Measurements from ENCODE around the gene MYCBPAP.

Gene MYCBPAP

DNA sequence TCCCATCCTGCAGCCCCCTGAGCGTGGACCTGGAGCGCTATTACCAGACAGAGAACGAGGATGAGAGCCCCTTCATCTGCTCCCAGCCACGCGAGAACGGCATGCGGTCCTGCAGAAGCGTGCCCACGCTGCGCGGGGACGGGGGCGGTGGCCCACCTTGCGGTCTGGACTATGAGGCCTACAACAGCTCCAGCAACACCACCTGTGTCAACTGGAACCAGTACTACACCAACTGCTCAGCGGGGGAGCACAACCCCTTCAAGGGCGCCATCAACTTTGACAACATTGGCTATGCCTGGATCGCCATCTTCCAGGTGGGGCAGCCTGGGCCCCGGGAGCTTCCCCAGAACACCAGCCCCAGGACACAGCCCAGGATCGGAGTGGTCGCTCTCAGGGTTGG is 64.3 kb downstream of the MYCBPAP start:
- no peak for DNase-seq (ENCODE audit: low spot score)

DNA sequence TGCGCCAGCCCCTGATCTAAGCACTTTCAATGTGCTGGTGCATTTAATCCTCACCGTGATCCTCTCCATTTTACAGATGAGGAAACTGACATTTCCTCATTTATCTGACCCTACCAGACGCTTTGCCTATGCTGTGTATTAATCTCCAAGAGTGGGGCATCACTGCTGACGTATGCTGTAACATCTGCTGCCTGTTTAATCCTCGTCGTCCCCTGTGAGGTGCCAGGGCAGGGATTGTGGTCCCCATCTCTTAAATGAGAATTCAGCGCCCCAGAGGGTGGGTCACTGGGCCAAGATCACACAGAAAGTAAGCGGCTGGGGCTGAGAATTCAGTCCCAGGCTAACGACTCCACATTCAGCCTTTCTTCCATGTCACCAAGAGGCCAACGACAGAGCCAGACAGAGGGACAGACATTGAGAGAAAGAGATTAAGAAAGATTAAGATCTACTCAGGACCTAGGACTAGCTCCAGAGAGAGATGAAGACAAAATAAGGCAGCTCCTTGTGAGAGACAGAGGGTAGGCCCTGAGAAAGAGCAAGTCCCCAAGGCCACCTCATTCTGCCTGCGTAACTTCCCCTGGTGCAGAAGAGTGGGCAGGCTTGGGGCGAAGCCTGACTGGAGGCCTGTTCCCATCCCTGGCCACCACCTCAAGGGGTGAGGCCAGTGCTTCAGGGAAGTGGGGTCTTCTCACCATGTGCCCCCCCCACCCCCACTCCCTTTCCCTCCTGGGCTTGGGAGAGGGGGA is 65.8 kb downstream of the MYCBPAP start:
- DNase-seq (ENCODE audit: low spot score): no peak

DNA sequence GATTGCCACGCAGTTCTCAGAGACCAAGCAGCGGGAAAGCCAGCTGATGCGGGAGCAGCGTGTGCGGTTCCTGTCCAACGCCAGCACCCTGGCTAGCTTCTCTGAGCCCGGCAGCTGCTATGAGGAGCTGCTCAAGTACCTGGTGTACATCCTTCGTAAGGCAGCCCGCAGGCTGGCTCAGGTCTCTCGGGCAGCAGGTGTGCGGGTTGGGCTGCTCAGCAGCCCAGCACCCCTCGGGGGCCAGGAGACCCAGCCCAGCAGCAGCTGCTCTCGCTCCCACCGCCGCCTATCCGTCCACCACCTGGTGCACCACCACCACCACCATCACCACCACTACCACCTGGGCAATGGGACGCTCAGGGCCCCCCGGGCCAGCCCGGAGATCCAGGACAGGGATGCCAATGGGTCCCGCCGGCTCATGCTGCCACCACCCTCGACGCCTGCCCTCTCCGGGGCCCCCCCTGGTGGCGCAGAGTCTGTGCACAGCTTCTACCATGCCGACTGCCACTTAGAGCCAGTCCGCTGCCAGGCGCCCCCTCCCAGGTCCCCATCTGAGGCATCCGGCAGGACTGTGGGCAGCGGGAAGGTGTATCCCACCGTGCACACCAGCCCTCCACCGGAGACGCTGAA is 67.5 kb downstream of the MYCBPAP start:
- DNase-seq (ENCODE audit: low spot score): no peak

DNA sequence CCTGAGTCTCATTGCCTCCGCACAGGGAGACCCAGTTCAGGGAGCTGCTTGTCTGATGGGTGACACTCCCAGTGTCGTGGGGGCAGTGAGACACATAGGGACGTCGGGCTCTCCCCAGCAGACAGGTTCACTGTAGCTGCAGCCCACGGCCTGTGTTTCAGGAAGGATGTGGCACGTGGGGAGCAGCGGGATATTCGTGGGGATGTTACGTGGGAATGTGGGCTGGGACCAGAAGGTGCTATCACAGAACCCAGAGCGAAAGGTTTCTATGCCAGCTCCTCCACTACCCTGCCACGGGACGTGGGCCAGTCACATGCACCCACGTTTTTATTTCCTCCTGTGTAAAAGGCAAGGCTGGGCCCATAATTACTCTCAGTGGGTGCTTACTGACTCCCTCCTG is 68.6 kb downstream of the MYCBPAP start:
- no peak for DNase-seq (ENCODE audit: low spot score)

DNA sequence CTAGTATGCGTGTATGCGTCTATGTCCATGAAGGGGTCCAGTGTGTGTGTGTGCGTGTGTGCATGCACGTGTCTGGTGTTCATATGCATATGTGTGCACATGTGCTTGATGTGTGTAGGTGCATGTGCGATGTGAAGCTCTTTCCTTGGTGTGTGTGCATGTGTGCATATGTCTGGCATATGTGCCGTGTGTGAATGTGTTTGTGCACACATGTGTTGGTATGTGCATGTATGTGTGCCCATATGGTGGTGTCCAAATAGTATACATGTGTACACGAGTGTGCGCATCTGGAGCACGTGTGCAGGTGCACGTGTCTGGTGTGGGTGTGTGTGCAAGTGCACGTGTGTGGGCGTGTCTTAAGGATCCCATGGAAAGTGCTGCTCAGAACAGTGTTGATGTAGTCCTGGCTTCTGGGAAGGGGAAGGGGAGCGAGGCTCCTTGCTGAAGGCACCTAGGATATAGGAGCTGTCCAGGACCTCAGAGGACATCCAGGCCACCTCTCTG is 69.3 kb downstream of the MYCBPAP start:
- DNase-seq (ENCODE audit: low spot score): no peak

DNA sequence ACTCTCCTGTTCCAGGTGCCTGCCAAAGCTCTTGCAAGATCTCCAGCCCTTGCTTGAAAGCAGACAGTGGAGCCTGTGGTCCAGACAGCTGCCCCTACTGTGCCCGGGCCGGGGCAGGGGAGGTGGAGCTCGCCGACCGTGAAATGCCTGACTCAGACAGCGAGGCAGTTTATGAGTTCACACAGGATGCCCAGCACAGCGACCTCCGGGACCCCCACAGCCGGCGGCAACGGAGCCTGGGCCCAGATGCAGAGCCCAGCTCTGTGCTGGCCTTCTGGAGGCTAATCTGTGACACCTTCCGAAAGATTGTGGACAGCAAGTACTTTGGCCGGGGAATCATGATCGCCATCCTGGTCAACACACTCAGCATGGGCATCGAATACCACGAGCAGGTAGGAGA is 69.9 kb downstream of the MYCBPAP start:
- no peak for DNase-seq (ENCODE audit: low spot score)

DNA sequence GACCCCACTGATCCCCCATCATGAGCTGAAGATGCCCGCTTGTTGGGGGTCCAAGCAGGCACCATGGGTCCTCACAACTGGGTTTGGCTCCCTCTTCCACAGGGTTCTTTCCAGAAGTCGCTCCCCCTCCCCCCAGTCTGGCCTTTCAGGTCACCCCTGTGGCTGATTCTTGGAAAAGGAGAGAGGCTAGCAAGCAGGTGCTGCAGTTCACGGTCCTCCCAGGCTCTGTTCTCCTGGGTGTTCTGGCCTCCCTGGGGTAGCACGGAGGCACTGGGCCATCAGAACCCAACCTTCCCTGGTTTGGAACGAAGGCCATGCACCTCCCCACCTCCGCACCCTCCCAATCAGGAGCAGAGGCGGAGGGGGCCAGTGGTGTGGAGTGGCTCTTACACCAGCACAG is 71.2 kb downstream of the MYCBPAP start:
- no peak for DNase-seq (ENCODE audit: low spot score)

DNA sequence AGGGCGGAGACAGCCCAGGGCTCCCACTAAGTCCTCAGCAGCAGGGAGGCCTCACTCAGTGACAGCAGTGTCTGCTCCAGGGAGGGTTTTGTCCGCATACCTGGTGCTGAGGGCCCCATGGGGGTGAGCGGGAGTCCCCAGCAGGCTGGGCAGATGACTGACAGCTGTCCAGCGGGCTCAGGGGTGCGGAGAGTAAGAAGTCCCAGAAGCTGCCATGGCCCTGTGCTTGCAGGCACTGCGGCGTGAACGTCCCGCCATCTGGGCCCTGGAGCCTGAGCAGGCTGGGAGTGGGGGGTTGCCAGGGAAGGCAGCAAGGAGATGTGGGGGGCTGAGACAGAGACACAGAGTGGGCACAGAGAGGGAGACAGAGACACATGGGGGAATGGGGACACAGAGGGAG is 72.4 kb downstream of the MYCBPAP start:
- no peak for DNase-seq (ENCODE audit: low spot score)
